Neural progenitor cell (in vitro differentiated cells): Measurements from ENCODE around the gene RND3.

ENCODE experiments used
- EZH2 ChIP-seq: fragments of 200-600 bp; sonication (generic); IDR thresholded peaks from 2 replicates; pipeline ENCODE4 v1.6.1; 2017; ENCODE audit warnings: antibody characterized with exemption, mild to moderate bottlenecking, moderate library complexity
- EZH2phosphoT487 ChIP-seq: fragments of 200-600 bp; sonication (generic); IDR thresholded peaks from 2 replicates; pipeline ENCODE4 v1.6.1; 2017; ENCODE audit warnings: antibody characterized with exemption
- TF ChIP-seq, protein P1 (sequence below): fragments of 200-600 bp; sonication (generic); IDR thresholded peaks from 2 replicates; pipeline ENCODE4 v1.5.1; 2017; ENCODE audit warnings: antibody characterized with exemption, mild to moderate bottlenecking

DNA sequence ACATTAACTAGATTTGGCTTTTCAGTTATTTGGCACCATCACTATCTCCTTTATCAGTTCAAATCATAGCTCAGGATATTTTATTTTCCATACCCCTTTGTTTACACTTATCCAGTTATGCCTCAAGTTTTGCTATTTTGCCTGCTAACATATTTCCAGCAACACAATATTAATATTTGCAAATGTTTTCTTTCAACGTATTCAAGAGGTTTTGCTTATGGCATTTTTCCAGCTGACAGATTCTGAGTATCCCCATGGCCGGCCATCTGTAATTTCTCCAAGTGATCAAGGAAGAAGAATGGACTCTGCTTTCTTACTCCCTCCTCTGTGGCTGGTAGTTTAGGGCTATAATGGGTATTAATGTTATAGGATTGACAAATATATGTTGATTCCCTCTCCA lies 49.4 kb downstream of the RND3 start:
- TF ChIP-seq, protein P1, sequence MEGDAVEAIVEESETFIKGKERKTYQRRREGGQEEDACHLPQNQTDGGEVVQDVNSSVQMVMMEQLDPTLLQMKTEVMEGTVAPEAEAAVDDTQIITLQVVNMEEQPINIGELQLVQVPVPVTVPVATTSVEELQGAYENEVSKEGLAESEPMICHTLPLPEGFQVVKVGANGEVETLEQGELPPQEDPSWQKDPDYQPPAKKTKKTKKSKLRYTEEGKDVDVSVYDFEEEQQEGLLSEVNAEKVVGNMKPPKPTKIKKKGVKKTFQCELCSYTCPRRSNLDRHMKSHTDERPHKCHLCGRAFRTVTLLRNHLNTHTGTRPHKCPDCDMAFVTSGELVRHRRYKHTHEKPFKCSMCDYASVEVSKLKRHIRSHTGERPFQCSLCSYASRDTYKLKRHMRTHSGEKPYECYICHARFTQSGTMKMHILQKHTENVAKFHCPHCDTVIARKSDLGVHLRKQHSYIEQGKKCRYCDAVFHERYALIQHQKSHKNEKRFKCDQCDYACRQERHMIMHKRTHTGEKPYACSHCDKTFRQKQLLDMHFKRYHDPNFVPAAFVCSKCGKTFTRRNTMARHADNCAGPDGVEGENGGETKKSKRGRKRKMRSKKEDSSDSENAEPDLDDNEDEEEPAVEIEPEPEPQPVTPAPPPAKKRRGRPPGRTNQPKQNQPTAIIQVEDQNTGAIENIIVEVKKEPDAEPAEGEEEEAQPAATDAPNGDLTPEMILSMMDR: no peak
- TF ChIP-seq EZH2 (no peak), EZH2phosphoT487 (no peak)
